ENCODE measurements around the gene ITPK1. TPM values are rescaled to one million over a fixed set of nuclear protein-coding genes. Genes with fewer than 3 reads are reported as not detected.

Gene ITPK1
- polyA plus RNA-seq, 1 of the 3 experiments (the other 2 are of a cell fraction), result 23.2 TPM

DNA sequence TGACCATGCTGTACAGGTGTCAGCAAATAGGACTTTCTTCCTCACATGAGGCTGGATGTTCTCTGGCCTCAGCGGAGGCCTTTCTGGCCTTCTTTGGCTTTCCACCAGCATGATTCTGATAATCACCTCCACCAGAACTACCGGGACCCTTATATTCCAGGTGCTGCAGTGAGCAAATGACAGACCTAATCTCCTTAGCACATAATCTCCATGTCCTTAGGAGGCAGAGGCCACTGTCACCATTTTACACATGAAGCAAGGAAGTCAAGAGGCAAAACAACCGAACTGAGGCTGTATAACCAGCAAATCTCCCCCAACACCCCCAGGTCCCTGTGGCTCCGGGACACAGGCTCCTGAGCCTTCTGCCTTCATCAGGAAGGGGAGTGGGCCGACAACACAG, 91.2 kb downstream of the ITPK1 start:
- 91% methylated on average over 5 of the region's 5 CpGs for WGBS (ENCODE audit: low lambda C conversion rate)
- CTCF ChIA-PET, result interaction anchor here (0.7 to 2.6 kb wide), 6 partner anchors 10 to 108 kb away, joined by 3 to 13 read pairs (median 8); no protein-coding TSS in a partner anchor

DNA sequence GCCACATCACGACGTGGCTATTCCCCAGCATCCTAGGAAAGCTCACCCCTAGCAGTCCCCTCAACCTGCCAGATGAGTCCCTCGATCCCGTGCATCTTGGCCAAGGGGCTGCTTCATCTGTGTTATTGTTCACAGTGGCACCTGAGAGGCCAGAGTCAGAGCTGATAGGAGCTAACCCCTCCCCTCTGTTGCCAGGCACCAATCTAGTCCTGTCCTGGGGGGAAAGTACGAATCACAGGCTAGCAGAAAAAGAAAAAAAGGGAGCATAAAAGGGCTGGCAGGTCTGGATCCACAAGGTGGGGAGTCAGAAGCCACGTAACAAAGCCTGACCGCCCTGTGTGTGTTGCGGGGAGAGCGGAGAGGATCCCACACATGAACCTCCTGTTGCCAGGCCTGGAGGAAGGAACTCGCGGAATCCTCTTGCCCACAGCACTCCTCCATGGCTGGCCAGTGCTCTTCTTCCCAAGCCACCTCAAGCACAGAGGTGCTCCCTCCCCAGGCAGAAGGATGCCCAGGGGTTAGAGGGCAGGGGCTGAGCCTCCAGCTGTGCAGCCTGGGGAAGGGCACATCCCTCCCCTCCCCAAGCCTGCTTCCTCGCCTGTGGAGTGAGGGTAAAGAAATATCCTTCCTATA, 91.8 kb downstream of the ITPK1 start:
- no peaks in the 10 kb centered on the region for H3K9me2 ChIP-seq
- no peak overlapping the region for H2AFZ ChIP-seq (ENCODE audit: low read depth)
- H4K20me1 ChIP-seq (ENCODE audit: insufficient read depth), result no peaks in the 10 kb centered on the region
- no peak overlapping the region for H3K4me2 ChIP-seq
- H3K27ac ChIP-seq (ENCODE audit: low read depth in 2 of 2, low read length in 1 of 2), result peak overlapping the region in 1 of 2 experiments; percentile 88; a peak in 2 of 4 replicates
- H3K4me1 ChIP-seq (ENCODE audit: control insufficient read depth in 1 of 2, insufficient read depth in 2 of 2, low read depth in 1 of 2, low read length in 1 of 2), result peaks cover 0 to 45% of the 10 kb centered on the region in 2 experiments; a peak in 1 of 4 replicates
- H3K36me3 ChIP-seq (replicated peaks in 1 of 2; ENCODE audit: control insufficient read depth in 1 of 2, insufficient read depth in 2 of 2, low read length in 1 of 2), result no peaks in the 10 kb centered on the region
- H3K4me3 ChIP-seq (ENCODE audit: low read depth in 2 of 2, low read length in 1 of 2), result no peak overlapping the region
- 88% methylated on average over 10 of the region's 12 CpGs for WGBS (ENCODE audit: low lambda C conversion rate)
- H3K79me2 ChIP-seq (ENCODE audit: insufficient read depth), result no peaks in the 10 kb centered on the region
- no peaks in the 10 kb centered on the region for H3K27me3 ChIP-seq (ENCODE audit: insufficient read depth)
- no peaks in the 10 kb centered on the region for H3F3A ChIP-seq (replicated peaks; ENCODE audit: insufficient read depth)
- peak; percentile 65 for DNase-seq
- H3K9me3 ChIP-seq, result no peaks in the 10 kb centered on the region
- no peak overlapping the region for H3K9ac ChIP-seq
- ChIA-PET CTCF (interaction anchor here (0.7 to 2.6 kb wide), 11 partner anchors 8 to 108 kb away, joined by 3 to 13 read pairs (median 6); no protein-coding TSS in a partner anchor), POLR2A (interaction anchor here (0.7 to 1.7 kb wide), 3 partner anchors 12 to 95 kb away, joined by 3 to 4 read pairs (median 4); no protein-coding TSS in a partner anchor)
- TF ChIP-seq, protein P1, sequence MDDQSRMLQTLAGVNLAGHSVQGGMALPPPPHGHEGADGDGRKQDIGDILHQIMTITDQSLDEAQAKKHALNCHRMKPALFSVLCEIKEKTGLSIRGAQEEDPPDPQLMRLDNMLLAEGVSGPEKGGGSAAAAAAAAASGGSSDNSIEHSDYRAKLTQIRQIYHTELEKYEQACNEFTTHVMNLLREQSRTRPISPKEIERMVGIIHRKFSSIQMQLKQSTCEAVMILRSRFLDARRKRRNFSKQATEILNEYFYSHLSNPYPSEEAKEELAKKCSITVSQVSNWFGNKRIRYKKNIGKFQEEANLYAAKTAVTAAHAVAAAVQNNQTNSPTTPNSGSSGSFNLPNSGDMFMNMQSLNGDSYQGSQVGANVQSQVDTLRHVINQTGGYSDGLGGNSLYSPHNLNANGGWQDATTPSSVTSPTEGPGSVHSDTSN (IDR thresholded peaks at IDR 0.05), result no peak
- TF ChIP-seq, protein P2, sequence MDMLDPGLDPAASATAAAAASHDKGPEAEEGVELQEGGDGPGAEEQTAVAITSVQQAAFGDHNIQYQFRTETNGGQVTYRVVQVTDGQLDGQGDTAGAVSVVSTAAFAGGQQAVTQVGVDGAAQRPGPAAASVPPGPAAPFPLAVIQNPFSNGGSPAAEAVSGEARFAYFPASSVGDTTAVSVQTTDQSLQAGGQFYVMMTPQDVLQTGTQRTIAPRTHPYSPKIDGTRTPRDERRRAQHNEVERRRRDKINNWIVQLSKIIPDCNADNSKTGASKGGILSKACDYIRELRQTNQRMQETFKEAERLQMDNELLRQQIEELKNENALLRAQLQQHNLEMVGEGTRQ (IDR thresholded peaks at IDR 0.05; ENCODE audit: borderline replicate concordance, low read depth, low read length), result no peak
- TF ChIP-seq MXI1 (IDR thresholded peaks at IDR 0.05; ENCODE audit: low read depth, low read length), result no peak
- no peak for TF ChIP-seq TEAD4 (IDR thresholded peaks at IDR 0.05; ENCODE audit: borderline replicate concordance, insufficient read depth)
- no peak for TF ChIP-seq ELF1 (IDR thresholded peaks at IDR 0.05)
- no peak for TF ChIP-seq JUND (IDR thresholded peaks at IDR 0.05)
- TF ChIP-seq, protein P3, sequence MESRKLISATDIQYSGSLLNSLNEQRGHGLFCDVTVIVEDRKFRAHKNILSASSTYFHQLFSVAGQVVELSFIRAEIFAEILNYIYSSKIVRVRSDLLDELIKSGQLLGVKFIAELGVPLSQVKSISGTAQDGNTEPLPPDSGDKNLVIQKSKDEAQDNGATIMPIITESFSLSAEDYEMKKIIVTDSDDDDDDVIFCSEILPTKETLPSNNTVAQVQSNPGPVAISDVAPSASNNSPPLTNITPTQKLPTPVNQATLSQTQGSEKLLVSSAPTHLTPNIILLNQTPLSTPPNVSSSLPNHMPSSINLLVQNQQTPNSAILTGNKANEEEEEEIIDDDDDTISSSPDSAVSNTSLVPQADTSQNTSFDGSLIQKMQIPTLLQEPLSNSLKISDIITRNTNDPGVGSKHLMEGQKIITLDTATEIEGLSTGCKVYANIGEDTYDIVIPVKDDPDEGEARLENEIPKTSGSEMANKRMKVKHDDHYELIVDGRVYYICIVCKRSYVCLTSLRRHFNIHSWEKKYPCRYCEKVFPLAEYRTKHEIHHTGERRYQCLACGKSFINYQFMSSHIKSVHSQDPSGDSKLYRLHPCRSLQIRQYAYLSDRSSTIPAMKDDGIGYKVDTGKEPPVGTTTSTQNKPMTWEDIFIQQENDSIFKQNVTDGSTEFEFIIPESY (IDR thresholded peaks at IDR 0.05; ENCODE audit: borderline replicate concordance, low read depth), result no peak
- TF ChIP-seq, protein P4, sequence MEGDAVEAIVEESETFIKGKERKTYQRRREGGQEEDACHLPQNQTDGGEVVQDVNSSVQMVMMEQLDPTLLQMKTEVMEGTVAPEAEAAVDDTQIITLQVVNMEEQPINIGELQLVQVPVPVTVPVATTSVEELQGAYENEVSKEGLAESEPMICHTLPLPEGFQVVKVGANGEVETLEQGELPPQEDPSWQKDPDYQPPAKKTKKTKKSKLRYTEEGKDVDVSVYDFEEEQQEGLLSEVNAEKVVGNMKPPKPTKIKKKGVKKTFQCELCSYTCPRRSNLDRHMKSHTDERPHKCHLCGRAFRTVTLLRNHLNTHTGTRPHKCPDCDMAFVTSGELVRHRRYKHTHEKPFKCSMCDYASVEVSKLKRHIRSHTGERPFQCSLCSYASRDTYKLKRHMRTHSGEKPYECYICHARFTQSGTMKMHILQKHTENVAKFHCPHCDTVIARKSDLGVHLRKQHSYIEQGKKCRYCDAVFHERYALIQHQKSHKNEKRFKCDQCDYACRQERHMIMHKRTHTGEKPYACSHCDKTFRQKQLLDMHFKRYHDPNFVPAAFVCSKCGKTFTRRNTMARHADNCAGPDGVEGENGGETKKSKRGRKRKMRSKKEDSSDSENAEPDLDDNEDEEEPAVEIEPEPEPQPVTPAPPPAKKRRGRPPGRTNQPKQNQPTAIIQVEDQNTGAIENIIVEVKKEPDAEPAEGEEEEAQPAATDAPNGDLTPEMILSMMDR (IDR thresholded peaks at IDR 0.05), result no peak
- TF ChIP-seq GATA2 (CRISPR knock-in tag; IDR thresholded peaks at IDR 0.05), result no peak
- TF ChIP-seq TCF12 (IDR thresholded peaks at IDR 0.05), result no peak
- no peak for TF ChIP-seq FOXM1 (IDR thresholded peaks at IDR 0.05; ENCODE audit: low read depth)

More for the DNA sequence above, 91.2 kb downstream of the ITPK1 start:
- no peaks in the 10 kb centered on the region for H3K36me3 ChIP-seq (replicated peaks in 1 of 2; ENCODE audit: control insufficient read depth in 1 of 2, insufficient read depth in 2 of 2, low read length in 1 of 2)
- POLR2A ChIA-PET, result interaction anchor here (0.7 to 1.4 kb wide), 2 partner anchors 18 to 95 kb away, joined by 3 to 4 read pairs; no protein-coding TSS in a partner anchor
- no peaks in the 10 kb centered on the region for H4K20me1 ChIP-seq (ENCODE audit: insufficient read depth)
- H3K4me2 ChIP-seq, result no peak overlapping the region
- H3K9ac ChIP-seq, result no peak overlapping the region
- no peak for TF ChIP-seq NRF1 (IDR thresholded peaks at IDR 0.05; ENCODE audit: low read depth, low read length)
- TF ChIP-seq CHD2 (IDR thresholded peaks at IDR 0.05; ENCODE audit: low read length, partially characterized antibody), result no peak
- TF ChIP-seq FOSL2 (IDR thresholded peaks at IDR 0.05; ENCODE audit: borderline replicate concordance, low read depth), result no peak
- TF ChIP-seq ELF1 (IDR thresholded peaks at IDR 0.05), result no peak
- TF ChIP-seq EZH2phosphoT487 (IDR thresholded peaks at IDR 0.05; ENCODE audit: borderline replicate concordance, low read depth), result no peak
- TF ChIP-seq MEF2A (IDR thresholded peaks at IDR 0.05; ENCODE audit: borderline replicate concordance, low read depth), result no peak
- TF ChIP-seq RCOR1 (IDR thresholded peaks at IDR 0.05; ENCODE audit: low read length), result no peak
- TF ChIP-seq, protein P2 (IDR thresholded peaks at IDR 0.05; ENCODE audit: borderline replicate concordance, low read depth, low read length), result no peak
- TF ChIP-seq TCF12 (IDR thresholded peaks at IDR 0.05), result no peak
- TF ChIP-seq, protein P4 (IDR thresholded peaks at IDR 0.05), result no peak
- no peaks in the 10 kb centered on the region for H3K9me2 ChIP-seq
- H2AFZ ChIP-seq (ENCODE audit: low read depth), result no peak overlapping the region
- peaks cover 0 to 39% of the 10 kb centered on the region in 2 experiments; a peak in 1 of 4 replicates for H3K4me1 ChIP-seq (ENCODE audit: control insufficient read depth in 1 of 2, insufficient read depth in 2 of 2, low read depth in 1 of 2, low read length in 1 of 2)
- H3K9me3 ChIP-seq, result no peaks in the 10 kb centered on the region
- no peaks in the 10 kb centered on the region for H3F3A ChIP-seq (replicated peaks; ENCODE audit: insufficient read depth)
- no peaks in the 10 kb centered on the region for H3K79me2 ChIP-seq (ENCODE audit: insufficient read depth)
- peak overlapping the region in 1 of 2 experiments; percentile 88; a peak in 2 of 4 replicates for H3K27ac ChIP-seq (ENCODE audit: low read depth in 2 of 2, low read length in 1 of 2)
- H3K4me3 ChIP-seq (ENCODE audit: low read depth in 2 of 2, low read length in 1 of 2), result no peak overlapping the region
- H3K27me3 ChIP-seq (ENCODE audit: insufficient read depth), result no peaks in the 10 kb centered on the region
- DNase-seq, result no peak

Data from SK-N-SH (cell line).